PC-9 (cell line): Measurements from ENCODE around the gene NUP54. TPM values are rescaled to one million over a fixed set of nuclear protein-coding genes. Genes with fewer than 3 reads are reported as not detected.

Experiments used
- BruUV-seq: library from RNA; stranded (reverse); fragments of 400-500 nt; replicated peaks from 2 replicates; lab custom pipeline; 2021; lab: Mats Ljungman, UMichigan
- CTCF ChIA-PET: fragments of 300-600 bp; sonication (Branson Sonifier 250); formaldehyde crosslinking; loops from one replicate; lab custom pipeline; 2022; ENCODE audit warnings: antibody characterized with exemption; lab: Charles Lee
- POLR2A ChIA-PET: fragments of 300-600 bp; sonication (Branson Sonifier 250); formaldehyde crosslinking; loops from one replicate; lab custom pipeline; 2022; ENCODE audit warnings: antibody characterized with exemption; ENCODE audit not compliant: unreplicated experiment; lab: Charles Lee
- DNase-seq, 2 experiments: peaks; one replicate each; pipeline versions ENCODE4 v3.0.0 to v3.0.0-alpha.2; 2015 to 2022; ENCODE audit warnings: mixed read lengths in 1 of 2
- H2AFZ ChIP-seq: fragments of 200-600 bp; sonication (generic); 2 replicates; pipeline ENCODE4 v1.8.1; 2017; ENCODE audit warnings: antibody characterized with exemption
- H3F3A ChIP-seq: fragments of 200-600 bp; sonication (generic); 2 replicates; pipeline ENCODE4 v1.8.1; 2017; ENCODE audit warnings: antibody characterized with exemption, mild to moderate bottlenecking, low read depth; ENCODE audit not compliant: insufficient read depth
- H3K27ac ChIP-seq: fragments of 200-600 bp; sonication (generic); 2 replicates; pipeline ENCODE4 v1.6.1; 2016; ENCODE audit warnings: mixed run types
- H3K27me3 ChIP-seq: fragments of 200-600 bp; sonication (generic); 2 replicates; pipeline ENCODE4 v1.6.1; 2016; ENCODE audit warnings: low read depth, mixed run types; ENCODE audit not compliant: insufficient read depth
- H3K36me3 ChIP-seq: fragments of 200-600 bp; sonication (generic); 2 replicates; pipeline ENCODE4 v1.6.1; 2016; ENCODE audit warnings: low read depth, mixed run types
- H3K4me1 ChIP-seq: fragments of 200-600 bp; sonication (generic); replicated peaks from 2 replicates; pipeline ENCODE4 v1.6.1; 2016; ENCODE audit warnings: mixed run types; ENCODE audit not compliant: insufficient read depth
- H3K4me2 ChIP-seq: fragments of 200-600 bp; sonication (generic); 2 replicates; pipeline ENCODE4 v1.6.1; 2017; ENCODE audit warnings: mixed run types
- H3K4me3 ChIP-seq: fragments of 200-600 bp; sonication (generic); 2 replicates; pipeline ENCODE4 v1.6.1; 2016; ENCODE audit warnings: mixed run types
- H3K79me2 ChIP-seq: fragments of 200-600 bp; sonication (generic); 2 replicates; pipeline ENCODE4 v1.6.1; 2017; ENCODE audit warnings: low read depth, mixed run types
- H3K9me2 ChIP-seq: fragments of 200-600 bp; sonication (generic); 2 replicates; pipeline ENCODE4 v1.8.1; 2017; ENCODE audit warnings: mild to moderate bottlenecking; ENCODE audit not compliant: insufficient read depth
- H3K9me3 ChIP-seq: fragments of 200-600 bp; sonication (generic); 2 replicates; pipeline ENCODE4 v1.8.1; 2016; ENCODE audit warnings: low read depth; ENCODE audit not compliant: insufficient read depth
- H4K20me1 ChIP-seq: fragments of 200-600 bp; sonication (generic); 2 replicates; pipeline ENCODE4 v1.8.1; 2017; ENCODE audit not compliant: insufficient read depth
- EZH2 ChIP-seq: fragments of 200-600 bp; sonication (generic); IDR thresholded peaks from 2 replicates; pipeline ENCODE4 v1.8.0; 2017; ENCODE audit warnings: antibody characterized with exemption, low read depth
- intact Hi-C: fragments of 100-400 bp; cut with micrococcal nuclease; formaldehyde crosslinking; loops from one replicate; pipeline ENCODE4 v1.10.0; 2022; ENCODE audit not compliant: unreplicated experiment
- total RNA-seq: library from RNA; stranded (reverse); gene quantifications from 2 replicates; pipeline ENCODE4 v1.2.3, GENCODE V29; 2021
- TF ChIP-seq, protein P1 (sequence below): fragments of 200-600 bp; sonication (generic); conservative IDR thresholded peaks from 2 replicates; pipeline ENCODE4 v1.6.1; 2017; ENCODE audit warnings: mixed run types, antibody characterized with exemption, mild to moderate bottlenecking, moderate library complexity

The NUP54 gene
- total RNA-seq, 1 experiment from 2014 or later, result 30.9 TPM

- Histone ChIP-seq H3K27ac (no peak overlapping the region), H2AFZ (no peak overlapping the region), H3K4me1 (no peaks in the 10 kb centered on the region), H3K4me2 (no peak overlapping the region), H3K36me3 (no peaks in the 10 kb centered on the region), H3F3A (no peaks in the 10 kb centered on the region), H3K79me2 (no peaks in the 10 kb centered on the region), H3K27me3 (no peaks in the 10 kb centered on the region), H3K9me2 (no peaks in the 10 kb centered on the region), H3K9me3 (no peaks in the 10 kb centered on the region), H4K20me1 (no peaks in the 10 kb centered on the region), H3K4me3 (no peak overlapping the region)
- ChIA-PET CTCF (no interaction called here), POLR2A (interaction anchor here (0.7 kb wide), 1 partner anchor 67 kb away, joined by 3 read pairs; no protein-coding TSS in a partner anchor)
- TF ChIP-seq, protein P1, sequence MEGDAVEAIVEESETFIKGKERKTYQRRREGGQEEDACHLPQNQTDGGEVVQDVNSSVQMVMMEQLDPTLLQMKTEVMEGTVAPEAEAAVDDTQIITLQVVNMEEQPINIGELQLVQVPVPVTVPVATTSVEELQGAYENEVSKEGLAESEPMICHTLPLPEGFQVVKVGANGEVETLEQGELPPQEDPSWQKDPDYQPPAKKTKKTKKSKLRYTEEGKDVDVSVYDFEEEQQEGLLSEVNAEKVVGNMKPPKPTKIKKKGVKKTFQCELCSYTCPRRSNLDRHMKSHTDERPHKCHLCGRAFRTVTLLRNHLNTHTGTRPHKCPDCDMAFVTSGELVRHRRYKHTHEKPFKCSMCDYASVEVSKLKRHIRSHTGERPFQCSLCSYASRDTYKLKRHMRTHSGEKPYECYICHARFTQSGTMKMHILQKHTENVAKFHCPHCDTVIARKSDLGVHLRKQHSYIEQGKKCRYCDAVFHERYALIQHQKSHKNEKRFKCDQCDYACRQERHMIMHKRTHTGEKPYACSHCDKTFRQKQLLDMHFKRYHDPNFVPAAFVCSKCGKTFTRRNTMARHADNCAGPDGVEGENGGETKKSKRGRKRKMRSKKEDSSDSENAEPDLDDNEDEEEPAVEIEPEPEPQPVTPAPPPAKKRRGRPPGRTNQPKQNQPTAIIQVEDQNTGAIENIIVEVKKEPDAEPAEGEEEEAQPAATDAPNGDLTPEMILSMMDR, result no peak
- TF ChIP-seq EZH2, result no peak
- DNase-seq, result no peak
- no TSS peak for BruUV-seq
- intact Hi-C loops, result loop anchor here (5.0 kb wide), 2 partner anchors 149 to 169 kb away; no protein-coding TSS in a partner anchor
These were observed 81.7 kb downstream of the NUP54 start for GRCh38 chr4:76066546-76066945.

Other genes starting within 250 kb of the NUP54 start
- not detected in 2 replicates for gene PPEF2, start 245.9 kb downstream of the NUP54 start, total RNA-seq
- gene NAAA, start 207.4 kb downstream of the NUP54 start, total RNA-seq, result 3.6 and 3.9 TPM in 2 replicates
- 14.9 and 23.2 TPM in 2 replicates for gene SDAD1, start 157.5 kb downstream of the NUP54 start, total RNA-seq
- gene CXCL9, start 140.9 kb downstream of the NUP54 start, total RNA-seq, result not detected in 2 replicates
- gene CXCL10, start 124.9 kb downstream of the NUP54 start, total RNA-seq, result not detected in 2 replicates
- gene CXCL11, start 112.3 kb downstream of the NUP54 start, total RNA-seq, result not detected in 2 replicates
- not detected in 2 replicates for gene ART3, start 73.7 kb downstream of the NUP54 start, total RNA-seq
- 37.6 and 64.7 TPM in 2 replicates for gene SCARB2, start 65.4 kb upstream of the NUP54 start, total RNA-seq
- 2.2 and 2.5 TPM in 2 replicates for gene FAM47E, start 103.3 kb upstream of the NUP54 start, total RNA-seq
- gene STBD1, start 158.3 kb upstream of the NUP54 start, total RNA-seq, result 1.8 and 3.5 TPM in 2 replicates